HEK293 (cell line): ENCODE data around the gene DISP3.

ENCODE experiments used
- CTCF ChIP-seq: fragments of 450-650 bp; formaldehyde crosslinking; IDR thresholded peaks from 2 replicates; pipeline ENCODE4 v1.5.1; 2016; ENCODE audit warnings: missing biosample characterization, missing genetic modification characterization
- KLF16 ChIP-seq: fragments of 450-650 bp; formaldehyde crosslinking; IDR thresholded peaks from 2 replicates; pipeline ENCODE4 v1.5.1; 2017; ENCODE audit warnings: missing biosample characterization, missing genetic modification characterization
- KLF8 ChIP-seq: fragments of 450-650 bp; formaldehyde crosslinking; IDR thresholded peaks from 2 replicates; pipeline ENCODE4 v1.5.1; 2016; ENCODE audit warnings: missing biosample characterization, missing genetic modification characterization
- MZF1 ChIP-seq: fragments of 450-650 bp; formaldehyde crosslinking; IDR thresholded peaks from 2 replicates; pipeline ENCODE4 v1.5.1; 2017; ENCODE audit warnings: missing biosample characterization, missing genetic modification characterization, borderline replicate concordance
- ZBTB20 ChIP-seq: fragments of 450-650 bp; formaldehyde crosslinking; IDR thresholded peaks from 2 replicates; pipeline ENCODE4 v1.5.1; 2016; ENCODE audit warnings: missing biosample characterization, missing genetic modification characterization
- ZNF24 ChIP-seq: fragments of 450-650 bp; formaldehyde crosslinking; IDR thresholded peaks from 2 replicates; pipeline ENCODE4 v1.5.1; 2016; ENCODE audit warnings: missing biosample characterization, missing genetic modification characterization
- ZNF514 ChIP-seq: fragments of 450-650 bp; formaldehyde crosslinking; IDR thresholded peaks from 2 replicates; pipeline ENCODE4 v1.5.1; 2016; ENCODE audit warnings: missing biosample characterization, missing genetic modification characterization
- ZNF558 ChIP-seq: fragments of 450-650 bp; formaldehyde crosslinking; IDR thresholded peaks from 2 replicates; pipeline ENCODE4 v1.5.1; 2016; ENCODE audit warnings: missing biosample characterization, missing genetic modification characterization
- ZNF792 ChIP-seq: fragments of 450-650 bp; formaldehyde crosslinking; IDR thresholded peaks from 2 replicates; pipeline ENCODE4 v1.5.1; 2016; ENCODE audit warnings: missing biosample characterization, missing genetic modification characterization
- TF ChIP-seq, protein P1 (sequence below): fragments of 450-650 bp; formaldehyde crosslinking; IDR thresholded peaks from 2 replicates; pipeline ENCODE4 v1.5.1; 2016; ENCODE audit warnings: missing biosample characterization, missing genetic modification characterization
- TF ChIP-seq, protein P2 (sequence below): IDR thresholded peaks from 2 replicates; pipeline ENCODE4 v1.6.1; 2011; ENCODE audit warnings: mild to moderate bottlenecking, low read depth, low read length, borderline replicate concordance
- TF ChIP-seq, protein P3 (sequence below): fragments of 450-650 bp; formaldehyde crosslinking; IDR thresholded peaks from 2 replicates; pipeline ENCODE4 v1.5.1; 2016; ENCODE audit warnings: missing biosample characterization, missing genetic modification characterization, low read depth
- TF ChIP-seq, protein P4 (sequence below): fragments of 450-650 bp; formaldehyde crosslinking; optimal IDR thresholded peaks from 2 replicates; pipeline ENCODE3; 2016; ENCODE audit warnings: missing biosample characterization, mild to moderate bottlenecking, missing genetic modification characterization

GRCh38 chr1:11462224-11462923 is 16.6 kb upstream of the DISP3 start:
- TF ChIP-seq CTCF (no peak), MZF1 (tag by site-specific recombination) (no peak), ZBTB20 (tag by site-specific recombination) (no peak), ZNF24 (tag by site-specific recombination) (no peak), ZNF514 (tag by site-specific recombination) (no peak), KLF16 (tag by site-specific recombination) (no peak), ZNF792 (tag by site-specific recombination) (no peak), KLF8 (no peak), ZNF558 (tag by site-specific recombination) (no peak)
- TF ChIP-seq, protein P1, sequence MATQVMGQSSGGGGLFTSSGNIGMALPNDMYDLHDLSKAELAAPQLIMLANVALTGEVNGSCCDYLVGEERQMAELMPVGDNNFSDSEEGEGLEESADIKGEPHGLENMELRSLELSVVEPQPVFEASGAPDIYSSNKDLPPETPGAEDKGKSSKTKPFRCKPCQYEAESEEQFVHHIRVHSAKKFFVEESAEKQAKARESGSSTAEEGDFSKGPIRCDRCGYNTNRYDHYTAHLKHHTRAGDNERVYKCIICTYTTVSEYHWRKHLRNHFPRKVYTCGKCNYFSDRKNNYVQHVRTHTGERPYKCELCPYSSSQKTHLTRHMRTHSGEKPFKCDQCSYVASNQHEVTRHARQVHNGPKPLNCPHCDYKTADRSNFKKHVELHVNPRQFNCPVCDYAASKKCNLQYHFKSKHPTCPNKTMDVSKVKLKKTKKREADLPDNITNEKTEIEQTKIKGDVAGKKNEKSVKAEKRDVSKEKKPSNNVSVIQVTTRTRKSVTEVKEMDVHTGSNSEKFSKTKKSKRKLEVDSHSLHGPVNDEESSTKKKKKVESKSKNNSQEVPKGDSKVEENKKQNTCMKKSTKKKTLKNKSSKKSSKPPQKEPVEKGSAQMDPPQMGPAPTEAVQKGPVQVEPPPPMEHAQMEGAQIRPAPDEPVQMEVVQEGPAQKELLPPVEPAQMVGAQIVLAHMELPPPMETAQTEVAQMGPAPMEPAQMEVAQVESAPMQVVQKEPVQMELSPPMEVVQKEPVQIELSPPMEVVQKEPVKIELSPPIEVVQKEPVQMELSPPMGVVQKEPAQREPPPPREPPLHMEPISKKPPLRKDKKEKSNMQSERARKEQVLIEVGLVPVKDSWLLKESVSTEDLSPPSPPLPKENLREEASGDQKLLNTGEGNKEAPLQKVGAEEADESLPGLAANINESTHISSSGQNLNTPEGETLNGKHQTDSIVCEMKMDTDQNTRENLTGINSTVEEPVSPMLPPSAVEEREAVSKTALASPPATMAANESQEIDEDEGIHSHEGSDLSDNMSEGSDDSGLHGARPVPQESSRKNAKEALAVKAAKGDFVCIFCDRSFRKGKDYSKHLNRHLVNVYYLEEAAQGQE (tag by site-specific recombination) = no peak
- TF ChIP-seq, protein P2, sequence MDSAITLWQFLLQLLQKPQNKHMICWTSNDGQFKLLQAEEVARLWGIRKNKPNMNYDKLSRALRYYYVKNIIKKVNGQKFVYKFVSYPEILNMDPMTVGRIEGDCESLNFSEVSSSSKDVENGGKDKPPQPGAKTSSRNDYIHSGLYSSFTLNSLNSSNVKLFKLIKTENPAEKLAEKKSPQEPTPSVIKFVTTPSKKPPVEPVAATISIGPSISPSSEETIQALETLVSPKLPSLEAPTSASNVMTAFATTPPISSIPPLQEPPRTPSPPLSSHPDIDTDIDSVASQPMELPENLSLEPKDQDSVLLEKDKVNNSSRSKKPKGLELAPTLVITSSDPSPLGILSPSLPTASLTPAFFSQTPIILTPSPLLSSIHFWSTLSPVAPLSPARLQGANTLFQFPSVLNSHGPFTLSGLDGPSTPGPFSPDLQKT = no peak
- TF ChIP-seq, protein P3, sequence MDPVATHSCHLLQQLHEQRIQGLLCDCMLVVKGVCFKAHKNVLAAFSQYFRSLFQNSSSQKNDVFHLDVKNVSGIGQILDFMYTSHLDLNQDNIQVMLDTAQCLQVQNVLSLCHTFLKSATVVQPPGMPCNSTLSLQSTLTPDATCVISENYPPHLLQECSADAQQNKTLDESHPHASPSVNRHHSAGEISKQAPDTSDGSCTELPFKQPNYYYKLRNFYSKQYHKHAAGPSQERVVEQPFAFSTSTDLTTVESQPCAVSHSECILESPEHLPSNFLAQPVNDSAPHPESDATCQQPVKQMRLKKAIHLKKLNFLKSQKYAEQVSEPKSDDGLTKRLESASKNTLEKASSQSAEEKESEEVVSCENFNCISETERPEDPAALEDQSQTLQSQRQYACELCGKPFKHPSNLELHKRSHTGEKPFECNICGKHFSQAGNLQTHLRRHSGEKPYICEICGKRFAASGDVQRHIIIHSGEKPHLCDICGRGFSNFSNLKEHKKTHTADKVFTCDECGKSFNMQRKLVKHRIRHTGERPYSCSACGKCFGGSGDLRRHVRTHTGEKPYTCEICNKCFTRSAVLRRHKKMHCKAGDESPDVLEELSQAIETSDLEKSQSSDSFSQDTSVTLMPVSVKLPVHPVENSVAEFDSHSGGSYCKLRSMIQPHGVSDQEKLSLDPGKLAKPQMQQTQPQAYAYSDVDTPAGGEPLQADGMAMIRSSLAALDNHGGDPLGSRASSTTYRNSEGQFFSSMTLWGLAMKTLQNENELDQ (tag by site-specific recombination) = no peak
- TF ChIP-seq, protein P4, sequence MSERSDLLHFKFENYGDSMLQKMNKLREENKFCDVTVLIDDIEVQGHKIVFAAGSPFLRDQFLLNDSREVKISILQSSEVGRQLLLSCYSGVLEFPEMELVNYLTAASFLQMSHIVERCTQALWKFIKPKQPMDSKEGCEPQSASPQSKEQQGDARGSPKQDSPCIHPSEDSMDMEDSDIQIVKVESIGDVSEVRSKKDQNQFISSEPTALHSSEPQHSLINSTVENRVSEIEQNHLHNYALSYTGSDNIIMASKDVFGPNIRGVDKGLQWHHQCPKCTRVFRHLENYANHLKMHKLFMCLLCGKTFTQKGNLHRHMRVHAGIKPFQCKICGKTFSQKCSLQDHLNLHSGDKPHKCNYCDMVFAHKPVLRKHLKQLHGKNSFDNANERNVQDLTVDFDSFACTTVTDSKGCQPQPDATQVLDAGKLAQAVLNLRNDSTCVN (tag by site-specific recombination) = no peak
